K562 (cell line): Measurements from ENCODE around the gene TACC3. TPM values are rescaled to one million over a fixed set of nuclear protein-coding genes. Genes with fewer than 3 reads are reported as not detected.

Experiments
- CEBPG ChIP-seq, 3 experiments: fragments of 200-800 bp in 1 of 3; sonication (Bioruptor generic) in 1 of 3; sonication (generic) in 1 of 3; formaldehyde crosslinking in 1 of 3; IDR thresholded peaks in 2 of 3; conservative IDR thresholded peaks in 1 of 3; 2 replicates each; pipeline versions ENCODE4 v1.6.1 to v1.8.0; 2016 to 2022; ENCODE audit warnings: missing compliant biosample characterization in 2 of 3, missing genetic modification characterization in 2 of 3, mild to moderate bottlenecking in 1 of 3, missing genetic modification reagents in 1 of 3
- GATAD2A ChIP-seq: fragments of 450-650 bp; IDR thresholded peaks from 2 replicates; pipeline ENCODE4 v1.6.1; 2017
- GTF2A2 ChIP-seq: IDR thresholded peaks from 2 replicates; pipeline ENCODE4 v1.6.1; 2016; ENCODE audit warnings: mild to moderate bottlenecking, missing genetic modification characterization, missing compliant biosample characterization
- HCFC1 ChIP-seq: IDR thresholded peaks from 2 replicates; pipeline ENCODE4 v1.6.1; 2012; ENCODE audit warnings: low read depth, low read length, improper control_type of control experiment
- HDAC2 ChIP-seq: fragments of 450-650 bp; IDR thresholded peaks from 2 replicates; pipeline ENCODE4 v1.6.1; 2016; ENCODE audit warnings: mild to moderate bottlenecking
- JUN ChIP-seq, 2 experiments: sonication (generic) in 1 of 2; formaldehyde crosslinking in 1 of 2; IDR thresholded peaks; 2 replicates each; pipeline versions ENCODE4 v1.6.1 to v1.8.0; 2012 to 2022; ENCODE audit warnings: borderline replicate concordance in 2 of 2, mild to moderate bottlenecking in 2 of 2, improper control_type of control experiment in 1 of 2, low read depth in 1 of 2, low read length in 1 of 2, missing genetic modification reagents in 1 of 2
- KAT8 ChIP-seq: fragments of 450-650 bp; IDR thresholded peaks from 2 replicates; pipeline ENCODE4 v1.6.1; 2016; ENCODE audit warnings: low read depth, mild to moderate bottlenecking
- LEF1 ChIP-seq: fragments of 450-650 bp; IDR thresholded peaks from 2 replicates; pipeline ENCODE4 v1.6.1; 2016; ENCODE audit warnings: mild to moderate bottlenecking
- POLR2A ChIP-seq: fragments of 450-650 bp; conservative IDR thresholded peaks from 2 replicates; pipeline ENCODE4 v1.6.1; 2016
- POLR2H ChIP-seq: IDR thresholded peaks from 2 replicates; pipeline ENCODE4 v1.6.1; 2016; ENCODE audit warnings: missing genetic modification characterization, low read depth, mild to moderate bottlenecking, control low read depth, missing compliant biosample characterization, moderate library complexity
- SIRT6 ChIP-seq: IDR thresholded peaks from one replicate; pipeline ENCODE4 v1.6.1; 2012; ENCODE audit warnings: low read depth, mild to moderate bottlenecking, control low read depth, inconsistent platforms, low read length, moderate library complexity
- USF1 ChIP-seq: sonication (generic); formaldehyde crosslinking; IDR thresholded peaks from 2 replicates; pipeline ENCODE4 v1.9.0; 2022; ENCODE audit warnings: mild to moderate bottlenecking, missing genetic modification reagents
- ZFP91 ChIP-seq: sonication (generic); formaldehyde crosslinking; IDR thresholded peaks from 2 replicates; pipeline ENCODE4 v1.8.0; 2022; ENCODE audit warnings: mild to moderate bottlenecking, missing genetic modification reagents
- ZNF695 ChIP-seq: fragments of 450-650 bp; formaldehyde crosslinking; IDR thresholded peaks from 2 replicates; pipeline ENCODE4 v1.4.0; 2020; ENCODE audit warnings: mild to moderate bottlenecking, moderate library complexity
- ZNF77 ChIP-seq: fragments of 250-450 bp; sonication (Bioruptor Pico); IDR thresholded peaks from 2 replicates; pipeline ENCODE4 v1.5.0; 2020
- polyA plus RNA-seq, 8 experiments: library from polyadenylated mRNA; depleted of rRNA in 4 of 8; stranded (reverse) in 5 of 8; unstranded in 3 of 8; fragments of >200 nt; fragmentation: Nextera tagmentation in 2 of 8; fragmentation: Illumina TruSeq in 1 of 8; extraction: Ambion mirVana in 2 of 8; extraction: Trizol in 1 of 8; gene quantifications; 2 replicates each; pipeline versions ENCODE4 v1.2.1 to v1.2.3, GENCODE V29; 2011 to 2014; ENCODE audit warnings: inconsistent platforms in 1 of 8, missing spikeins in 1 of 8
- total RNA-seq, 7 experiments: library from RNA; depleted of rRNA in 6 of 7; stranded (reverse); fragments of >200 nt in 6 of 7; fragmentation: Illumina TruSeq in 2 of 7; extraction: Trizol in 2 of 7; gene quantifications; 2 replicates each; pipeline versions ENCODE4 v1.2.1 to v1.2.3, GENCODE V29; 2011 to 2021; ENCODE audit warnings: low replicate concordance in 1 of 7
- TF ChIP-seq, protein P1 (sequence below): sonication (generic); formaldehyde crosslinking; IDR thresholded peaks from 2 replicates; pipeline ENCODE4 v1.8.1; 2022; ENCODE audit warnings: missing genetic modification reagents
- TF ChIP-seq, protein P2 (sequence below): sonication (generic); formaldehyde crosslinking; IDR thresholded peaks from 2 replicates; pipeline ENCODE4 v1.8.0; 2023; ENCODE audit warnings: mild to moderate bottlenecking, missing genetic modification reagents

TACC3 gene
- total and polyA plus RNA-seq, 9 of the 15 experiments (the other 6 are each of a cell fraction or from before 2014, with no cell fraction given), result 1.9 to 122 (median 55.6) TPM

- 0 out of 2 replicates have a peak, but pooled peaks have one; percentile 5 for TF ChIP-seq CEBPG (CRISPR knock-in tag; IDR thresholded peaks at IDR 0.05)
- no peak for TF ChIP-seq CEBPG (tag; conservative IDR thresholded peaks at IDR 0.05 in 1 of 2, IDR thresholded peaks at IDR 0.05 in 1 of 2)
- TF ChIP-seq ZNF695 (CRISPR knock-in tag), result no peak
- TF ChIP-seq POLR2H (tag), result no peak
- no peak for TF ChIP-seq JUN (IDR thresholded peaks at IDR 0.05; ENCODE audit: borderline replicate concordance, low read depth, low read length)
- TF ChIP-seq JUN (CRISPR knock-in tag; IDR thresholded peaks at IDR 0.05; ENCODE audit: borderline replicate concordance), result 0 out of 2 replicates have a peak, but pooled peaks have one; percentile 19
- TF ChIP-seq POLR2A, result peak; percentile 69; the same call in 1 of the 2 replicates
- TF ChIP-seq KAT8, result no peak
- TF ChIP-seq USF1, result 0 out of 2 replicates have a peak, but pooled peaks have one; percentile 5
- TF ChIP-seq HCFC1, result peak; percentile 3; the same call in 1 of the 2 replicates
- no peak for TF ChIP-seq GATAD2A
- no peak for TF ChIP-seq GTF2A2 (tag)
- TF ChIP-seq ZFP91 (CRISPR knock-in tag), result no peak
- TF ChIP-seq, protein P1, sequence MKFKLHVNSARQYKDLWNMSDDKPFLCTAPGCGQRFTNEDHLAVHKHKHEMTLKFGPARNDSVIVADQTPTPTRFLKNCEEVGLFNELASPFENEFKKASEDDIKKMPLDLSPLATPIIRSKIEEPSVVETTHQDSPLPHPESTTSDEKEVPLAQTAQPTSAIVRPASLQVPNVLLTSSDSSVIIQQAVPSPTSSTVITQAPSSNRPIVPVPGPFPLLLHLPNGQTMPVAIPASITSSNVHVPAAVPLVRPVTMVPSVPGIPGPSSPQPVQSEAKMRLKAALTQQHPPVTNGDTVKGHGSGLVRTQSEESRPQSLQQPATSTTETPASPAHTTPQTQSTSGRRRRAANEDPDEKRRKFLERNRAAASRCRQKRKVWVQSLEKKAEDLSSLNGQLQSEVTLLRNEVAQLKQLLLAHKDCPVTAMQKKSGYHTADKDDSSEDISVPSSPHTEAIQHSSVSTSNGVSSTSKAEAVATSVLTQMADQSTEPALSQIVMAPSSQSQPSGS, result 0 out of 2 replicates have a peak, but pooled peaks have one; percentile 3
- TF ChIP-seq, protein P2, sequence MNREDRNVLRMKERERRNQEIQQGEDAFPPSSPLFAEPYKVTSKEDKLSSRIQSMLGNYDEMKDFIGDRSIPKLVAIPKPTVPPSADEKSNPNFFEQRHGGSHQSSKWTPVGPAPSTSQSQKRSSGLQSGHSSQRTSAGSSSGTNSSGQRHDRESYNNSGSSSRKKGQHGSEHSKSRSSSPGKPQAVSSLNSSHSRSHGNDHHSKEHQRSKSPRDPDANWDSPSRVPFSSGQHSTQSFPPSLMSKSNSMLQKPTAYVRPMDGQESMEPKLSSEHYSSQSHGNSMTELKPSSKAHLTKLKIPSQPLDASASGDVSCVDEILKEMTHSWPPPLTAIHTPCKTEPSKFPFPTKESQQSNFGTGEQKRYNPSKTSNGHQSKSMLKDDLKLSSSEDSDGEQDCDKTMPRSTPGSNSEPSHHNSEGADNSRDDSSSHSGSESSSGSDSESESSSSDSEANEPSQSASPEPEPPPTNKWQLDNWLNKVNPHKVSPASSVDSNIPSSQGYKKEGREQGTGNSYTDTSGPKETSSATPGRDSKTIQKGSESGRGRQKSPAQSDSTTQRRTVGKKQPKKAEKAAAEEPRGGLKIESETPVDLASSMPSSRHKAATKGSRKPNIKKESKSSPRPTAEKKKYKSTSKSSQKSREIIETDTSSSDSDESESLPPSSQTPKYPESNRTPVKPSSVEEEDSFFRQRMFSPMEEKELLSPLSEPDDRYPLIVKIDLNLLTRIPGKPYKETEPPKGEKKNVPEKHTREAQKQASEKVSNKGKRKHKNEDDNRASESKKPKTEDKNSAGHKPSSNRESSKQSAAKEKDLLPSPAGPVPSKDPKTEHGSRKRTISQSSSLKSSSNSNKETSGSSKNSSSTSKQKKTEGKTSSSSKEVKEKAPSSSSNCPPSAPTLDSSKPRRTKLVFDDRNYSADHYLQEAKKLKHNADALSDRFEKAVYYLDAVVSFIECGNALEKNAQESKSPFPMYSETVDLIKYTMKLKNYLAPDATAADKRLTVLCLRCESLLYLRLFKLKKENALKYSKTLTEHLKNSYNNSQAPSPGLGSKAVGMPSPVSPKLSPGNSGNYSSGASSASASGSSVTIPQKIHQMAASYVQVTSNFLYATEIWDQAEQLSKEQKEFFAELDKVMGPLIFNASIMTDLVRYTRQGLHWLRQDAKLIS (CRISPR knock-in tag), result peak; percentile 64; the same call in 1 of the 2 replicates
- TF ChIP-seq LEF1, result no peak
- TF ChIP-seq ZNF77 (CRISPR knock-in tag), result no peak
- no peak for TF ChIP-seq SIRT6
- TF ChIP-seq HDAC2, result peak; percentile 50; the same call in 1 of the 2 replicates
Observed at GRCh38 chr4:1713003-1713851, 8.1 kb upstream of the TACC3 start (continued).
